Glutamatergic neuron (in vitro differentiated cells): ENCODE results near the gene PNPLA3. TPM values are rescaled to one million over a fixed set of nuclear protein-coding genes. Genes with fewer than 3 reads are reported as not detected.

ENCODE experiments used
- DNase-seq: peaks from one replicate; pipeline ENCODE4 v3.0.0; 2022
- H3K27ac Mint-ChIP-seq: one replicate; pipeline ENCODE4 v1.8.0; 2020; ENCODE audit warnings: mild to moderate bottlenecking, mixed read lengths, inconsistent platforms; ENCODE audit not compliant: unreplicated experiment
- H3K27me3 Mint-ChIP-seq: one replicate; pipeline ENCODE4 v1.8.0; 2020; ENCODE audit warnings: mild to moderate bottlenecking, moderate library complexity, mixed read lengths, inconsistent platforms; ENCODE audit not compliant: unreplicated experiment
- H3K36me3 Mint-ChIP-seq: one replicate; pipeline ENCODE4 v1.8.0; 2020; ENCODE audit warnings: mild to moderate bottlenecking, mixed read lengths, inconsistent platforms; ENCODE audit not compliant: unreplicated experiment
- H3K4me1 Mint-ChIP-seq: one replicate; pipeline ENCODE4 v1.8.0; 2020; ENCODE audit warnings: mild to moderate bottlenecking, low read depth, mixed read lengths, inconsistent platforms; ENCODE audit not compliant: unreplicated experiment
- H3K4me3 Mint-ChIP-seq: one replicate; pipeline ENCODE4 v1.8.0; 2020; ENCODE audit warnings: mild to moderate bottlenecking, mixed read lengths, inconsistent platforms; ENCODE audit not compliant: unreplicated experiment
- H3K9me3 Mint-ChIP-seq: one replicate; pipeline ENCODE4 v1.8.0; 2020; ENCODE audit warnings: mild to moderate bottlenecking, moderate library complexity, mixed read lengths, inconsistent platforms; ENCODE audit not compliant: unreplicated experiment
- CTCF ChIP-seq: fragments of 200-600 bp; sonication (generic); IDR thresholded peaks from one replicate; pipeline ENCODE4 v1.5.0; 2021; ENCODE audit not compliant: partially characterized antibody, unreplicated experiment
- total RNA-seq: library from RNA; stranded (reverse); fragmentation: NEBNext Ultra II Directional; extraction: Animal tissue kit (Norgen Biotek cat#: 25700); gene quantifications from one replicate; pipeline ENCODE4 v1.2.1, GENCODE V29; 2021; ENCODE audit not compliant: unreplicated experiment

The PNPLA3 gene
- total RNA-seq, 1 donor from 2014 or later: 14.7 TPM

- Mint-ChIP-seq H3K36me3 (no peaks in the 10 kb centered on the region), H3K4me1 (no peaks in the 10 kb centered on the region), H3K27me3 (peaks cover 10% of the 10 kb centered on the region), H3K4me3 (no peak overlapping the region), H3K9me3 (no peaks in the 10 kb centered on the region), H3K27ac (no peak overlapping the region)
- no peak for TF ChIP-seq CTCF
- DNase-seq: no peak
Observed at GRCh38 chr22:43885786-43886185, 37.8 kb upstream of the PNPLA3 start.

DNA sequence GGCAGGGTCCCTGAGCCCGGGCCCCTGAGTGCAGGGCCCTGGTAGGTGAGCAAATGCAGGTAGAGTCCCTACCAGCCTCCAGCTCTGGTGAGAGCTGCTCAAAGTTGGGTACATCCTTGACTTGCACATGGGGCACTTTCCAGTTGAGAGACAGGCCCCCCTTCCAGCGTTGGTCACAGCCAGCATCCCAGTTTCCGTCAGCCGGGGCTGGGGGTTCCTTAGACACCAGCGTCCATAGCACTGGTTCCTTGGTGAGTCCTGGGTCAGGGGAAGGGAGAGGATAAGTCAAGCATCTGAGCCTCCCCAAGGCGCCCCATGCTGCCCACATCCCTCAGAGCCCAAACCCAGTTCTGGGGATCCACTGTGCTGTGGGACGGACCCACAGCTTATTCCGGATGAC, 37.4 kb upstream of the PNPLA3 start:
- Mint-ChIP-seq H3K36me3 (no peaks in the 10 kb centered on the region), H3K4me3 (no peak overlapping the region), H3K27me3 (peaks cover 10% of the 10 kb centered on the region), H3K4me1 (no peaks in the 10 kb centered on the region), H3K27ac (peak overlapping the region; percentile 33), H3K9me3 (no peaks in the 10 kb centered on the region)
- no peak for DNase-seq
- no peak for TF ChIP-seq CTCF

DNA sequence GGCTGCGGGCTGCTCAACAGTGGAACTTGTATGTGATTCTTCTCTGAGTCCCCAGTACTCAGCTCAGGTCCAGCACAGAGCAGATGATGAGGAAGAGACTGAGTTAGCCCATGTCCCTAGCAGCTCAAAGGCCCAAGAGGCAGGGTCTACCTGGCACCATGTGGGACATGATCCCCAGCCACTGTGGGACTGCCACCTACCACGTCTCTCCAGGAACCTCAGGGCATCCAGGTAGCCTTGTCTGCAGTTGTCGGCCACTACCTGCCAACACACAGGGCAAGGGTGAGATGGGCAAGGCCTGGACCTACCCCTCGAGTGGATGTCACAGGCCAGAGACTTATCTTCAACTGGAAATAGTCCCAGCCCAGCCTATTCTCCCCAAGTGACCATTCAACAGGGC, 36.2 kb upstream of the PNPLA3 start:
- DNase-seq: no peak
- peaks cover 12% of the 10 kb centered on the region for H3K27me3 Mint-ChIP-seq
- TF ChIP-seq CTCF: no peak
- H3K9me3 Mint-ChIP-seq: no peaks in the 10 kb centered on the region
- H3K4me3 Mint-ChIP-seq: no peak overlapping the region
- no peaks in the 10 kb centered on the region for H3K4me1 Mint-ChIP-seq
- no peak overlapping the region for H3K27ac Mint-ChIP-seq
- H3K36me3 Mint-ChIP-seq: no peaks in the 10 kb centered on the region

DNA sequence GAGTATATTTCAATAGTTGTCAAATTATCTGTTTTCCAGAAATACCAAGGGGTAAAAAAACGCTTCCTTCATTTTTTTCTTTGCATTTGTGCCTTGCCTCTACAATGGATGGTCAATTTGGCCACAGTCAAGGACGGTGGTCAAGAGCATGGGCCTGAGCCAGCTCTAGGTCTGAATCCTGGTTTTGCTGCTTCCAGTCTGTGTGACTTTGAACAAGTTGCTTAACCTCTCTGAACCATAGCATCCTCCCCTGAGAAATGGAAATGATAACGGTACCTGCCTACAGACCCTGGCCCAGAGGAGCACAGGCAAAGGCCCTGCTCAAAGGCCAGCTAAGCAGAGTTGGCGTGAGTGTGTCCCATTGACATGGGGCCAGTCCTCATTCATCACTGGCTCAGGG, 34.9 kb upstream of the PNPLA3 start:
- no peak for TF ChIP-seq CTCF
- Mint-ChIP-seq H3K36me3 (no peaks in the 10 kb centered on the region), H3K27ac (no peak overlapping the region), H3K4me1 (no peaks in the 10 kb centered on the region), H3K27me3 (peaks cover 12% of the 10 kb centered on the region), H3K4me3 (no peak overlapping the region), H3K9me3 (no peaks in the 10 kb centered on the region)
- DNase-seq: no peak

- H3K27me3 Mint-ChIP-seq: peaks cover 12% of the 10 kb centered on the region
- H3K4me1 Mint-ChIP-seq: no peaks in the 10 kb centered on the region
- DNase-seq: no peak
- H3K9me3 Mint-ChIP-seq: no peaks in the 10 kb centered on the region
- H3K27ac Mint-ChIP-seq: no peak overlapping the region
- H3K4me3 Mint-ChIP-seq: no peak overlapping the region
- no peak for TF ChIP-seq CTCF
- H3K36me3 Mint-ChIP-seq: no peaks in the 10 kb centered on the region
Observed at GRCh38 chr22:43889201-43889859, 34.3 kb upstream of the PNPLA3 start.
